ENCODE results near the gene P4HA3.
"Not testable (repeated sequence)": the region's sequence is repeated elsewhere in the genome, so short reads cannot be mapped to it uniquely, and the experiment has no call there.

P4HA3 gene

GRCh38 chr11:74311352-74311926 lies at the start of gene P4HA3:
Gene P4HA3, minus strand, starts transcription at chr11:74311640. Its CDS starts 29 bp downstream, at chr11:74311611.
- peak; percentile 91 for DNase-seq (ENCODE audit: low spot score)

DNA sequence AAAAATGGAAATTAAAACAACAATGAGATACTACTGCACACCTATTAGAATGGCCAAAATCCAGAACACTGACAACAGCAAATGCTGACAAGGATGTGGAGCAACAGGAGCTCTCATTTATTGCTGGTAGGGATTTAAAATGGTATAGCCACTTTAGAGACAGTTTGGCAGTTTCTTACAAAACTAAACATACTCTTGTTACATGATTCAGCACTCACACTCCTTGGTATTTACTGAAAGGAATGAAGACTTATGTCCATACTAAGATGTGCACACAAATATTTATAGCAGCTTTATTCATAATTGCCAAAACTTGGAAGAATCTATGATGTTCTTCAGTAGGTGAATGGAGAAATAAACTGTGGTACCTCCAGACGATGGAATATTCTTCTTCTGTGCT lies 46.0 kb upstream of the P4HA3 start:
- no peak for DNase-seq (ENCODE audit: low spot score)

DNA sequence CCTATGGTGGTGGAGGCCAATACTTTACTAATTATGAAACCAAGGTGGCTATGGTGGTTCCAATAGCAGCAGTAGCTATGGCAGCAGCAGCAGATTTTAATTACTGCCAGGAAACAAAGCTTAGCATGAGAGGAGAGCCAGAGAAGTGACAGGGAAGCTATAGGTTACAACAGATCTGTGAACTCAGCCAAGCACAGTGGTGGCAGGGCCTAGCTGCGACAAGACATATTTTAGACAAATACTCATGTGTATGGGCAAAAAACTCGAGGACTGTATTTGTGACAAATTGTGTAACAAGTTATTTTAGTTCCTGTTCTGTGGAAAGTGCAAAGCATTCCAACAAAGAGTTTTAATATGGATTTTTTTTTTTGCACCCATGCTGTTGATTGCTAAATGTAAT lies 44.2 kb upstream of the P4HA3 start:
- no peak for DNase-seq (ENCODE audit: low spot score)

GRCh38 chr11:74354036-74354435 lies 42.6 kb upstream of the P4HA3 start:
- no peak for DNase-seq (ENCODE audit: low spot score)

GRCh38 chr11:74347381-74347780 lies 35.9 kb upstream of the P4HA3 start:
- peak; percentile 33 for DNase-seq (ENCODE audit: low spot score)

DNA sequence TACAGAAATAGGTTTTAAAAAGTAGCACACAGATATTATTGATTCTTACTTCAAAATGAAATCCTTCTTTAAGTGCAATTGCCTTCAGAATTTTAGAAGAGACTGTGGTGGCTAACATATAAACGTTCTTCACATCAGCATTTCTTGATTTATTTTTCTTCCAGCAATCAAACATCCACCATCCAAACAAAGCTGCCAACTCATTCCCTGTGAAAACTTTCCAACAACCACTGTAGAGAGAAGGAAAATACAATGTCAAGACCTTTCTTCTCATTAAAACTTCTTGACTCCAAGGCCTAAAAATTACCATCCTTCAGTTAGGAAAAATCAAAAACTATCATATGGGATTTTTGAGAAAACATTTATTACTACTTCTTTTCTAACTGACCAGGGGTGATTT lies 34.0 kb upstream of the P4HA3 start:
- DNase-seq (ENCODE audit: low spot score) = no peak

- DNase-seq (ENCODE audit: low spot score) = no peak
Measured at GRCh38 chr11:74341921-74342320, 30.5 kb upstream of the P4HA3 start.

- no peak for DNase-seq (ENCODE audit: low spot score)
Measured at GRCh38 chr11:74339619-74340018, 28.2 kb upstream of the P4HA3 start.

DNA sequence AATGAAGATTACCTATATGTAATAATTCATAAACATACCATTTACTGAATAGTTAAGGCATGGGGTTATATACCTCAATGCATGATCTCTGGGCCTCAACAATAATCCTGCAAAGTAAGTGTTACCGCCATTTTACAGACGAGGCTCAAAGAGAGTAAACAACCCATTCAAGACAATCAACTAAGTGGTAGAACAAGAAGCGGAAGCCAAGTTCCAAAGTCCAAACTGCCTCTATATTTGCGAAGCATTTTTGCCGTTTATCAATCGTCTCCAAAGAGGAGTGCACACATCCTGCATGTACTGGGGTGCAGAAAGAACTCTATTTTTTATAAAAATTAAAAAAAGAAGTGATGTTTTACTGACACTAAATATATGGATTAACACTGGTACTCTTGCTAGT lies 27.5 kb upstream of the P4HA3 start:
- no peak for DNase-seq (ENCODE audit: low spot score)

DNA sequence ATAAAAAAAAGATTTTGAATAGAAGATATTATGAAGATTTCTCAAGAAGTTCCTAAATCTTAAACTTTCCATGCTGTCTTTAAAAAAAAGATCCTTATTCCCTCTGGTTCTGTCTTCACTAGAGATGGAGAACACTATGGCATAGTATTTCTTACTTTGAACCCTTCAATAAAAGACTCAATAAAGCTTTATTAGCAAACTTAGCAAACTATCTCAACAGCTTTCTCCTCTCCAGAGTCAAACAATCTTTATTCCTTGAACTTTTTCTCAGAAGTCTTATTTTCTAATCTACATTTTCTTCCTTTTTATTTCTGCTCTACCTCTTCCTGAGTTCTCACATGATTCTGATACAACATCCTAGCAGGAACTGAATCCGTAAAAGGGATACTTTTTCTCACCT lies 21.8 kb upstream of the P4HA3 start:
- DNase-seq (ENCODE audit: low spot score) = no peak

- no peak for DNase-seq (ENCODE audit: low spot score)
Measured at GRCh38 chr11:74332291-74332690, 20.9 kb upstream of the P4HA3 start.

- DNase-seq (ENCODE audit: low spot score) = not testable (repeated sequence)
Measured at GRCh38 chr11:74331000-74331399, 19.6 kb upstream of the P4HA3 start.

DNA sequence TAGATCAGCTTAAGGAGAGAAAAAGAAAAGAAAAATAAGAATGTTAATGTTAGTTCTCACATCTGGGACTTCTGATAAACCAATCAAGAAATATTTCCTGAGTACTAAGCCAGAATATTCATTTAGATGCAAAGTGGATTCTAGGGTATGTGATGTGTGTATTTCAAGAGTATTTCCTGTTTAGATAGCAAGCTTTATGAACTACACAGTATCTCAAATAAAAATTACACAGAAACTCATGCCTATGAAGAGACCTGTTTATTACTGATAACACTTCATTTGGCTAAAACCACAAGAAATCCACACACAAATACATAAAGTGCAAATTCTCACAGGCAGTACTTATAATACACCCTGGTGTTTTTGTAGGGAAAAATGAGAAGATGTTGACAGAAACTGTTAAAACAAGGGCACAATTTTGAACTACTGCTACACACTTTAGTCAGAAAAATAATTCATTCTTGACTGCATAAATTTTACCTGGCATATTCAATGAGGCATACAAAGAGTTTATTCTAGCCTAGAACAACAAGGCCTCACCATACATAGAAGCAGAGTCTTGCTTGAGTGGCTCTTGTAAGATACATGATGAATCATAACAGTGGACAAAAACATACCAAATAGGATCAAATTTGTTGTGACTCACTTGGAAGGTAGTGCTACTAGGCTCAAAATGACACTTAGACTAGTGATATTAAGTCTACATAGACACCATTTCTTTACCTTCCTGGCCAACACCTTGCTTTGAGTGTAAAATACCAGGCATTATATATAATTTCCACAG lies 18.8 kb upstream of the P4HA3 start:
- DNase-seq (ENCODE audit: low spot score) = peak; percentile 42

- no peak for DNase-seq (ENCODE audit: low spot score)
Measured at GRCh38 chr11:74327076-74327475, 15.6 kb upstream of the P4HA3 start.

GRCh38 chr11:74326665-74327064 lies 15.2 kb upstream of the P4HA3 start:
- DNase-seq (ENCODE audit: low spot score) = no peak

GRCh38 chr11:74325649-74326645 lies 14.5 kb upstream of the P4HA3 start:
- DNase-seq (ENCODE audit: low spot score) = peak; percentile 82

DNA sequence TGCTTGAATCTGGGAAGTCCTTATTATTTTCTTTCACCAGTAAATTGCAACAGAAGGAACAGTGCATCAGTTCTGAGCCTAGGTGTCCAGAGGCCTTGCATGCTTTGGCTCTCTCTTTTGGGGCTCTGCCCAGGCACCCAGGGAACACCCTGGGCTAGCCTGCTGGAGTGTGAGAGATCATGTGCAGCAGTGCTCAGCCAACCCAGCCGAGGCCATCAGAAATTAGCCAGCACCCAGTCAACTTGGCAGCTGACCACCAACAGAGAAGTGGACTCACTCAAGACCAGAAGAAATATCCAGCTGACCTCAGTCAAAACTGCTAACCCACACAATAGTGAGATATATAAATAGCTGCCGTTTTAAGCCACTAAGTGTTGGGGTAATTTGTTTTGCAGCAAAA lies 11.2 kb upstream of the P4HA3 start:
- peak; percentile 54 for DNase-seq (ENCODE audit: low spot score)

DNA sequence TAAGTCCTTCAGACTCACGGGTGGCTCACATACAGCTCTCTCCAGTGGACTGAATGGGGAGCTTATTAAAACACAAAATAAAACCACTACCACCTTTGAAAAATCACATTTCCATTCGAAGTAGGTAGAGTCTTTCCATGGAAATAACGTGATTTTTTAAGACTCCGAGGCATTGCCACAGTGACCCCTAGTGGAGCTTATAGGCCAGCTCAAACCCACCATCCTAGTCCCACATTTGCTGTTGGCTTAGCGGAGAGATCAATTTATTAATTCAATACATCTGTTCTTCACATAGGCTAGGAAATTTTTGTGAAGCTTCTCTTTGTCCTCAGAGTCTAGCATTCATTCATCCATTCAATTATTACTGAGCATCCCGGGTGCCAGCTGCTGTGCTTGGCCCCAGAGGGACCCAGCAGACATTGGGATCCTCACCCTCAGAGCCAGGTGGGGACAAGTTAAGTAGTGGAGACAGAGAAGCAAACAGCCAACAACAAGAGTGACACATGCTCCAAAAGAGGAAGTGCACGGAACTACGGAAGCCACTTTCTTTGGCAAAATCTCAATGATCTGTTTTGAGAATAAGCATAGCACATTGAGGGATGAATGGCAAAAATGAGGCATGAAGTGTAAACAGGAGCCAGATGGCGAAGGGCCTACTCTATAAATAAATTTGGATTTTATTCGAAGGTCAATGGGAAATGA lies 10.2 kb upstream of the P4HA3 start:
- DNase-seq (ENCODE audit: low spot score) = peak; percentile 26

GRCh38 chr11:74320538-74320937 lies 9.1 kb upstream of the P4HA3 start:
- DNase-seq (ENCODE audit: low spot score) = no peak

DNA sequence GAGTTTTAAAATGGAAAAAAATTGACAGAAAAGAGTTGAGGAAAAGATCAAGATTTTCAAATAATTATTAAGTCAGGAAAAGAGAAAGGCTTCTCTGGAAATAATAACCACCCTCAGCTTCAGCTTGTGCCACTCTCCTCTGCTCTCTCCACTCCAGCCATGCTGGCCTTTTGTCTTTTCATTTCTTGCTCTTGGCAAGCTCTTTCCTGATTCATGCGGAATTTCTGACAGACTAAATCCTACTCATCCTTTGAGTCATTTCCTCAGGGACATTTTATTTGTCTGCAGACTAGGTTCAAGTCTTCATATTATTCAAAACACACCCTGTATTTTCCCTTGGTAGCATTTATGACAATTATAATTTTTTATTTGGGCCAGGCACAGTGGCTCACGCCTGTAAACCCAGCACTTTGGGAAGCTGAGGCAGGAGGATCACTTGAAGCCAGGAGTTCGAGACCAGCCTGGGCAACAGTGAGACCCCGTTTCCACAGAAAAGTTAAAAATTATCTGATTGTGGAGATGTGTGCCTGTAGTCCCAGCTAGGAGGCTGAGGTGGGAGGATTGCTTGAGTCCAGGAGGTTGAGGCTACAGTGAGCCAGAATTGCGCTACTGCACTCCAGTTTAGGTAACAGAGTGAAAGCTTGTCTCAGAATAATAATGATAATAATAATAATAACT lies 7.8 kb upstream of the P4HA3 start:
- peak; percentile 76 for DNase-seq (ENCODE audit: low spot score)

- DNase-seq (ENCODE audit: low spot score) = peak; percentile 14
Measured at GRCh38 chr11:74318241-74318932, 6.9 kb upstream of the P4HA3 start.

All from GM03348 (cell line).